Stimulated activated CD4-positive, alpha-beta T cell treated with anti-CD3 and anti-CD28 coated beads, Interleukin-12 subunit alpha, Interleukin-12 subunit beta, amount 100 ng/mL, for 48 hours (primary cell): ENCODE measurements around the gene RAD23A.

Experiments used
- DNase-seq, 3 donors: peaks; one replicate each; pipeline ENCODE4 v3.0.0-alpha.2; 2020; ENCODE audit warnings: low read depth in 2 of 3, low spot score in 1 of 3

RAD23A gene

DNA sequence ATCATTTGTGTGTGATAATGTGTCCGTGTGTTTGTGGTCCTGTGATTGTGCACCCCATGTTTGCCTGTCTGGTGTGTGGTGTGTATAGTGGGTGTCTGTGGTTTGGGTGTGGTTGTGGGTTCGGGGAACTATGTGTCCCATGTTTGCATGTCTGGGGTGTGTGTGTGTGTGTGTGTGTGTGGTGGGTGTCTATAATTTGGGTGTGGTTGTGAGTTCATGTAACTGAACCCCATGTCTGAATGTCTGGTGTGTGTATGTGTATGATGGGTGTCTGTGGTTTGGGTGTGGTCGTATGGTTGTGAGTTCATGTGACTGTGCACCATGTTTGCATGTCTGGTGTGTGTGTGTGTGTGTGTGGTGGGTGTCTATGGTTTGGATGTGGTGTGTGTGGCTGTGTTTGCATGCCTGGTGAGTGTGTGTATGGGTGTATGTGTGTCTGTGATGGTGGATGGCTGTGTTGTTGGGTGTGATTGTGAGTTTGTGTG is 38.5 kb downstream of the RAD23A start:
- DNase-seq: no peak

DNA sequence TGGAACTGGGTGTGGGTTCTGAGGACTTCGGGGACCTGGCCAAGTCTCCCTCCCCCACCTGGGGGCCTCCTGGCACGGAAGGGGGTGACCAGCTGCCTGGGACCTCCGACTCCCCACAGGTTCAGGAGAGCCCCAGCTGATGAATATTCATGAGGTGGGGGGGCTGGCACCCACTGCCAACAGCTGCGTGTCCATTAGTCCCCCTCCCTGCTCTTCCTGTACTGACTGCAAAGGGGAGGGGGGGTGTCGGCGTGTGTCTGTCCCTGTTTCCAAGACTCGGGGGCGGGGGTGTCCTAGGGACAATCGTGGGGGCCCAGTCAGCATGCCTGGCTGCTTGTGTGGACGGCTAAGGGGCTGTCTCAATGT is 39.0 kb downstream of the RAD23A start:
- DNase-seq: no peak

DNA sequence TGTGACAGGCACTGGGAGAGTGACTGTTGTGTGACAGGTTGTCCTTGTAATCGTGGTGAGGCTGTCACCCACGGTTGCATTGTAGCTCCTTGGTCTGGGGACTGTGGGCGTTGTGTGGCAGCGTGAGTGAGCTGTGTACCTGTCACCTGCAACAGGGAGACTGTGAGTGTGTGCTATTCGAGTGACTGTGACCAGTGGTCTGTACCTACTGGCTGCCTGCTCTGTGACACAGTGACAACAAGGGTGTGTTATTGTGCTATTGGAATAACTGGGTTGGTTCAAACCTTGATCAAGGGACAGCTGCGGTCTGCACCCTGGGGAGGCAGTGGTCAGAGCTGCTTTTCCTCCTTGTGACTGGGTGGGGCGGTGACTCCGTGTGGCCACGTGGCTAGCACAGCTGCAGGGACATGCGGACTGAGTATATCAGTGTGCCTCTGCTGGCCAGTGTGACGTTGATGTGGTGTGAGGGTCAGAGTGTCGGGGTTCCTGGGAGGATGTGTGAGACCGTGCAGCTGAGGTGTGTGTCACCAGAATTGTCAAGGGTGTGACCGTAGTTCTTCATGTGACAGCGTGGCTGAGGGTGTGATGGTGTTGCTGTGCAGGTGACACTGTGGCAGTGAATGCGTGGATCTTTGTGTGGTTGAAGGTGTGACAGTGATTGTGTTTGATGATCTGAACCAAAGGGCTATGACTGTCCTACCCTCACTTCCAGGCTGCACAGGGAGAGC is 39.6 kb downstream of the RAD23A start:
- DNase-seq: no peak

DNA sequence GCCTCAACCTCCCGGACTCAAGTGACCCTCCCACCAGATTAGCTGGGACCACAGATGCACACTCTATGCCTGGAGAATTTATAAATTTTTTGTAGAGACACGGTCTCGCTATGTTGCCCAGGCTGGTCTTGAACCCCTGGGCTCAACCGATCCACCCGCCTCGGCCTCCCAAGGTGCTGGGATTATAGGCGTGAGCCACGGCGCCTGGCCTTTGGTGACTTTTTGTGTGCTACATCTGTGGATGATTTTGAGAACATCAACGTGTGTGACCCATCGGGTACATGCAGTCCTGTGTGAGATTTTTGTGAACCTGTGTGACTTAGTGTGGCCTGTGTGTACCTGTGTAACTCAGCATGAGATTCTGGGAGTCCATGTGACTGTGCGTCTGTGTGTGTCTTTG is 41.1 kb downstream of the RAD23A start:
- no peak for DNase-seq

DNA sequence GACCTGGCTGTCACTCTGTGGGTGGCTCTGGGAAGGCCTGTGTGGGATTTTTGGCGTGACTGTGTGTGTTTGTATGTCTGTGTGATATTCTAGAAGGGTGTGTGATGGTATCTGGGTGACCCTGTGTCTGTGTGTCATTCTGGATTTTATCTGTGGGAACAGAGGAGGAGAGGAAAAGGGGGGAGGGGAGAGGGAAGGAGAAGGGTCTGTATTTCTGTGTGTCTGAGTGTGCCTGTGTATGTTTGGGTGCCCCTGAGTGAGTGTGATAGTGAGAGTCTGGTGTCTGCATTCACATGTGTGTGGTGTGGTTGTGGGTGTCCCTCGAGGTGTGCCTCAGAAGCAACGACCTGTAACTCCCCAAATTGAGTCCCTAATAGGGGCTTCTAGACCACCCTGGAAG is 41.5 kb downstream of the RAD23A start:
- no peak for DNase-seq

DNA sequence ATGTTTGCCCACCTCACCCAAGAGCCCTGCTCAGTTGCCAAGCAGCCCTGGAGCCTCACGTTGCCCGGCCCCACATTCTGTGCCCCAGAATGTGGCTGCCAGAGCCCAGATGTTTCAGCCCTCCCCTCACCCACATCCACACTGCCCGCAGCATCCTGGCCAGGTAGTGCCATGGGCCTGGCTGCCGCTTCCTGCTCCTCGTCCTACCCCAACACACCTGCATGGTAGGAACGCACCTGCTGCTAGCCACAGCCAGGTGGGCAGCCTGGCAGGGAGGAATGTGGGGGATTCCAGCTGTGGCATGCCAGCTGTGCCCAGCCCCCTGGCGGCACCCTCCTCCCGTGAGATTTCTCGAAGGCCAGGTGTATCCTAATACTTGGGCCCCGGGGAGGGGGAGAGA is 42.1 kb downstream of the RAD23A start:
- no peak for DNase-seq

DNA sequence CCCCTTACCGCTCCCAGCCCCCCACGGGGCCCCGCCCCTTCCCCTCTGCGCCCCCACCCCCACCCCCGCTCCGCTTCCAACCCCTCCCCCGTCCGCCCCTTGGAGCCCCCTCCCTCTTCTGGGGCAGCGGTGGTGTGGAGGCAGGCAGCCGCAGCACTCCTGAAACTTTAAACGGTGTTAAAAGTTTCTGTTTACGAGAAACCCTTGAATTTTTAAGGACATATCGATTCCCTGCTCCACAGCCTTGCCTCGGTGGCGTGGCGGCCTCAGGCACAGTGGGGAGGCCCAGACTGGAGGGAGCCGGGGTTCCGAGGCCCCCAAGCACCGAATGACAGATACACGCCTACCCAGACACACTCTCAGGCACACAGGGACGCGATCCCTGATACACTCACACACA is 44.8 kb downstream of the RAD23A start:
- DNase-seq: no peak

DNA sequence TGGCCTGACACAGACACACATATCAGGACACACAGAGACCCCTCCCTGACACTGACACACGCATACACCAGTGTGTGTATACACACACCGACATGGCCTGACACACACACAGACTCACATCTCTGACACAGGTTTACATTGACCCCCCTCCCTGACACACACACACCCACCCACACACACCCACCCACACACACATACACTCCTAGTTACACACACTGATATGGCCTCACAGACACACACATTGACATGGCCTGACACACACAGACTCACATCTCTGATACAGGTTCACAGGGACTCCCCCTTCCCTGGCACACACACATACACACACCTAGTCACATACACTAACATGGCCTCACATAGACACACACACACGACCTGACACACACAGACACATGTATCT is 45.2 kb downstream of the RAD23A start:
- DNase-seq: no peak

DNA sequence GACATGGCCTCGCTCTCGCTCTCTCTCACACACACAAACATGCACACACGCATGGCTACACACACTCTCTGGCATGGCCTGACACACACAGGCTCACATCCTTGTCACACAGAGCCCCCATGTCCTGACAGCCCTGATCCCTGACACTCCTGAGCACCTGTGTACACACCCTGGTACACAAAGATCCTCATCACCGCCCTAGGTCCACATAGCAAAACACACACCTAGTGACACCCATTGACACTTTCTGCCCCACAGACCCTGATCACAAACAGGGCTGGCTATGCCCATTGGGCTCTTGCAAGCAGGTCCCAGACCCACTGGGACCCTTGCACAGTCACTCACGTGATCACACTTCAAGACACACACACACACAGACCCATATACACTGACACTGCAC is 45.6 kb downstream of the RAD23A start:
- DNase-seq: no peak

DNA sequence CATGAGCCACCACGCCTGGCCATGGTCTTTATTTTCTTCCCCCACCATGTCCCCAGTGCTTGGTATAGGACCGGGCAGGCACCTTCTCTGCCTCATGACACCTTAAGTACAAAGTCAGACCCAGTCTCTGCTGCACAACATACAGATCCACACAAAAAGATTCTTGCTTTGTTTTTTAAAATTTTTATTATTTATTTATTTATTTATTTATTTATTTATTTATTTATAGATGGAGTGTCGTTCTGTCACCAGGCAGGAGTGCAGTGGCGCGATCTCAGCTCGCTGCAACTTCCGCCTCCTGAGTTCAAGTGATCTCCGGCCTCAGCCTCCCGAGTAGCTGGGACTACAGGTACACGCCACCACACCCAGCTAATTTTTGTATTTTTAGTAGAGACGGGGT is 47.1 kb downstream of the RAD23A start:
- DNase-seq: no peak

DNA sequence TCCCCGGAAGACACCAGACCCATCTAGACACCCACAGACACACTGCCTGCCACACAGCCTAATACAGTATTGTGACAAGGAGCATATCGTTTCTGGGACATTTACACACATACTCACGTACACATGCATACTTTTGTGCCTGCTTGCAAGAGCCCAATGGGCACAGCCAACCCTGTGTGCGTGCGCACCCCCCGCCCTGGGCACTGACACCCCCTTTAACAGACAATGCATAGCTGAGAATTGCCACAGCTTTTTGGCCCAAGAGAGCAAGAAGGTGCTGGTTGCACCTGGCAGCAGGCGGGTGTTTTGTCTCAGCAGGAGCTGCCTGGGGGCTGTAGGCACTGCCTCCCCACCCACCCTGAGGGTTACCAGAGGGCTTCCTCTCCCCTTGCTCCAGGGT is 47.9 kb downstream of the RAD23A start:
- DNase-seq: no peak

DNA sequence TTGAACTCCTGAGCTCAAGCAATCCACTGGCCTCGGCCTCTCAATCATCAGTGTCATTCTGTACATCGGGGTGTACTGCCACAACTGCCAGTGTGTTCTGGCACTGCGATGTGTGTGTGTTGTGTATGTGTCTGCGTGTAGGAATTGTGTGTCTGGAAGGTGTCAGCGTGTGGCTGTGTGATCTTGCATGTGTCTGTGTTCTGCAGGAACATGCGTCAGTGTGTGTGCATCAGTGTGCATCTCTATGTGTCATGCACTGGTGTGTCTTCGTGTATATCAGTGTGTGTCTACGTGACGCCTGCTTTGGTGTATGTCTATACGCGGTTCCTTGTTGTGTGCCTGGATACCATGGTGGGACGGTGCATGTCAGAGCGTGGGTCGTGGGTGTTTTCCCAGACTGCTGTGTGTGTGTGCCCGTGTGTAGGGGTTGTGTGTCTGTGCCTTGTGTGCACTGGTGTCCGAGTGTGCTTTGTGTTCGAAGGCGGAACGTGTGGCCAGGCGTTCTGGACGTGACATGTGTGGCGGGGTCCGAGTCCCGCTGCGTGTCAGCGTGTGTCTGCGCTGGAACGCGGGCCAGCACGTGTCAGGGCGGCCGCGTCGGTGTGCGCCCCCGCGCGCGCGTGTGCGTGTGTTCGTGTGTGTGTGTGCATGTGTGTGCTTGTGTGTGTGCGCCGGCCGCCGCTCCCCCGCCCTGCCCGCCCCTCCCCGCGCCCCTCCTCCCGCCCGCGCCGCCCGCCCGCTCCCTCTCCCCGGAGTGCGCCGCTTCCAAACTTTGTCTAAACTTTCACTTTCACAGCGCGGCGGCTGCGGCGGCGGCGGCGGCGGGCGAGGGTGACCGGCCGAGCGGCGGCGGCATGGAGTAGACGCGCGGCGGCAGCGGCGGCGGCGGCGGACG is 49.3 kb downstream of the RAD23A start, which contains the start of gene NFIX:
Gene NFIX, plus strand, starts transcription at position 775 of the 895 bp plus-strand sequence. CDS start 363 bp downstream, outside the sequence.
- DNase-seq: peak in 1 of 3 donors; percentile 35

DNA sequence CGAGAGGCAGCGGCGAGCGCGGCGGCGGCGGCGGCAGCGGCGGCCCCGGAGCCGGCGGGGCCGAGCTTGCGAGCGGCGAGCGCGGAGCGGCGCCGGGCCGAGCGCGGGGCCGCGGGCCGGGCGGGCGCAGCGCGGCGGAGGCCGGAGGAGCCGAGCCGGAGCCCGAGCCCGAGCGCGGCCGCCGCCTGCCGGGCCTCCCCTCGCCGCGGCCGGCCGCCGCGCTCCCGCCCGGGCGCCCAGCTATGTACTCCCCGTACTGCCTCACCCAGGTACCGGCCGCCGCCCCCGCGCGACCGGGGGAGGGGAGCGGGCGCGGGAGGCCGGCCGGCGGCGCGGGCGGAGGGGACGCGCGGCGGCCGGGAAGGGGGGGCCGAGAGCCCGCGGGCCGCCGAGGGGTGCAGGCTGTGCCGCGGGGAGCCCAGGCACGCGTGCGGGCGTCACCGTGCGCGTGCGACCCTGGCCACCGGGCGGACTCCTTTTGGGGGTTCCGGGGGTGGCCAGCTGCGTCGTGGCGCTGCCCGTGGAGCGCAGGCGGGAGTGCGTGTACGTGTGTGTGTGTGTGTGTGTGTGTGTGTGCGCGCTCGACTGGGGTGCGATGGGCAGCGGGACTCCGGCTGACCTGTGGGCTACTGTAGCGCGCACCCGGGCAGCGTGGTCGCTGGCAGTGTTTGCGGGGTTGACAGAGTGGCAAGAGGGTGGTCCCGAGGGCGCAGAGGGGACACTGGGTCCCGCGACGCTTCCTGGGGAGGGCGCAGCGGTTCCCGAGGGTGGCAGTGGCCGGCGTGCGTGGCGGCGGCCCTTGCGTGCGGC is 50.1 kb downstream of the RAD23A start:
- DNase-seq: no peak

DNA sequence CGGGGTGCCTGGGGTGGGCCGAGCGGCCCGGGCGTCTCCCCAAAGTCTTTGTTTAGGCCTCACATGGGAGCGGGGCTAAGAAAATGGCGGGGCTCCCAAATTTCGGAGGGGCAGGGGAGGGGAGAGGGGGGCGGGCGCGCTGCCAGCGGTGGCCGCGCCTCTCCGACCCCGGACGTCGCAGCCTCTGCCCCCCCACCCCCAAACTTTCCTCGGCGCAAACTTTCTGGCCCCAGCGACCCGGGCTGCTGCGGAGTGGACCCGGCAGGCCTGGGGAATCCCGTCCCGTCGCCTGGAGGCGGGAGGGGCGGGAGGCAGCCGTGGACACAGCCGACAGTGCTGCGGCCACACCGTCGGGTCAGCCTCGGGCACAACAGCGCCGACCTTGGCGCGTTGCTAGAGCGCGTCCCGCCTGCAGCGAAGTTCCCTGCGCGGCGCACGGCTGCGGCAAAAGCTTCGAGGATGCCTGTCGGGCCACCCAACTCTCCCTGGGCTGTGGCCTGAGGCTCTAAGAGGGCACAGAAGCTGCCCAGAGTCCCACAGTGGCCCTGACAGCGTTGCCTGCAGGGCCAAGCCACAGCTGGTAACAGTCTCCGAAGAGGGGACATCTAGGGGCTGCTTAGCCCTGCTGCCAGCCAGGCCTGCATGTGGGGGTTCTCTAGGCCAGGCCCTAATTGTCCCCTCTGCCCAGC is 50.9 kb downstream of the RAD23A start:
- DNase-seq: no peak

DNA sequence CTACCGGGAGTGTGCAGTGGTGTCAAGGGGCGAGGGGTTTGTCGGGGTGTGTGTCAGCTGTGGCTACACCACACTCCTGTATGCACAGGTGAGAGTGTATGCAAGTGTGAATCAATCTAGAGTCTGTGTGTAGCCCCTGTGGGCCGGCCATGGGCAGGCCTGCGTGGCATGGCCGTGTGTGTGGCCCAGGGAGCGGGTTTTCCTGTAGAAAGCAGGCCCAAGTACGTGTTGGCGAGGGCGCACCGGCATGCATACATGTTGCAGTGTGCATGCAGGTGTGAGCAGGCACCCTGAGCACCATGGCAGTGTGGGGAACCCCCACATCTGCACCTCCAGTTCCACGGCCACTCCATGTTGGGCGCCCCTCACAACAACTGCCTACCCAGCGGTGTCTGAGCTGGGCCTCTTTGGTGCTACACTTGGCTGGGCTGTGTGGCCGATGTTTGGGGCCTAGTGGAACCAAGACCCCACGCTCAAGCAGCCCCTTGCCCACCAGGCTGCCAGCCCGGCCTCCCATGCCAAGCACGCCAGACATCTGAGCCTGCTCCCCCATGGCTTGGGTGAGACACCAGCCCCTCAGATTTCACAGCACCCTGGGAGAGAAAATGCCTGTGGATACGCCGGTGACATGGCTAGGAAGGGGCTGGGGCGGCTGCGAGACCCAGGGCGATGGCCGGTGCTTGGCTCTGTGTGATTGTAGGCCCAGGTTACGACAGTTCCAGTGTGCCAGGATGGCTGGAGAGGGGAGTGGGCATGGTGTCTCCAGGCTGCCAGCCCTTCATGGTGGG is 51.7 kb downstream of the RAD23A start:
- no peak for DNase-seq

DNA sequence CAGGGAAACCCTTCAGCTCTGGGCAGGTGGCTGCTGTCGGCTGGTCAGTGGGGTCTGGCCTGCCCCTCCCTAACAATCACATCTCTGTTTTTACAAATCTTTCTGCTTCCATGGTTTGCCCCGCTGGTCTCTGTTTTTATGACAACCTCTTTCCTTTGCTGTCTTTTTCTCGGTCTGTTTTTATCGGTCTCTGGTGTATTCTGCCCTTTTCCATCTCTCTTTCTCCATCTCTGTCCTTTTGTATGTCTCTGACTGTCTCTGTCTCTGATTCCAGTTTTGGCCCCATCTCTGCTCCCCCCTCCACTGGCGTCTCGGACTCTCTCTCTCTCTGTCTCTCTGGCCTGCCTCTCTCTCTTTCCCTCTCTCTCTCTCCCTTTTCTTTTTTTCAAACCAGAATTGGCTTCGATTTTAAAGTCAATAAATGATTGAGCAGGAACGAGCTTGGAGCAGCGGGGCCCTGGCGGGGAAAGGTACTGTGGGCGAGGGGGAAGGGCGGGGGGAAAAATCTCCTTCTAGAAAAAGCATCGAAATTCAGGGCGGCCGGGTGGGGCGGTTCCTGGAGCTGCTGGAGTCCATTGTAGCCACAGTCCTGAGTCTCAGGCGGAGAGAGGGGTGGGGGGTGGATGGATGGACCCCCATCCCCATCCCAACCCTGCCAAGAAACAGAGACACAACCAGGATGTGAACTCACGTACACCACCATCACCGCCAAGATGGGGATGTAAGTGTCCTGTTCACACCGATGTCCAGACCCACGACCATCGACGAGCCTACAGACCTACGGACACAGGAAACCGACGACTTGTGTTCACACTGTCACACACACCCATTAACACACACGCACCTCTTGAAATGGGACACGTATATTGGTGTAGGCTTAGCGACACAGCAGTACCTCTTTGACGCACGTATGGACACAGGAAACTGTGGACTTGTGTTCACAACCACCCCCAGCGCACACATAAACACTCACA is 52.6 kb downstream of the RAD23A start:
- no peak for DNase-seq

DNA sequence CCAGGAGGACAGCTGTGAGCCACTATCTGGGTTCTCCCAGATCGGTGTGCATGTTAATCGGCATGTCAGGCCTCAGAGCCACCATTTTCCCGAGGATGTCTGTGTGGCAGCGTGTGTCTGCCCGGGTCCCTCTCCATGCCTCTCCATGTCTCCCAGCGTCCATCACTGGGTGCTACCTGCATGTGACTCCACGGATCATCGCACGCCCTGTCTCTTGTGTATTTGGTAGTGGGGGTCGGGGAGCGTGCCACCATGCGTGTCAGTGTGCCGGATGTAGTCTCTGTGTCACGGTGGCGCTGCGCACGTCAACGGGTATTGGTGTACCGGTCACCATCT is 55.5 kb downstream of the RAD23A start:
- no peak for DNase-seq

DNA sequence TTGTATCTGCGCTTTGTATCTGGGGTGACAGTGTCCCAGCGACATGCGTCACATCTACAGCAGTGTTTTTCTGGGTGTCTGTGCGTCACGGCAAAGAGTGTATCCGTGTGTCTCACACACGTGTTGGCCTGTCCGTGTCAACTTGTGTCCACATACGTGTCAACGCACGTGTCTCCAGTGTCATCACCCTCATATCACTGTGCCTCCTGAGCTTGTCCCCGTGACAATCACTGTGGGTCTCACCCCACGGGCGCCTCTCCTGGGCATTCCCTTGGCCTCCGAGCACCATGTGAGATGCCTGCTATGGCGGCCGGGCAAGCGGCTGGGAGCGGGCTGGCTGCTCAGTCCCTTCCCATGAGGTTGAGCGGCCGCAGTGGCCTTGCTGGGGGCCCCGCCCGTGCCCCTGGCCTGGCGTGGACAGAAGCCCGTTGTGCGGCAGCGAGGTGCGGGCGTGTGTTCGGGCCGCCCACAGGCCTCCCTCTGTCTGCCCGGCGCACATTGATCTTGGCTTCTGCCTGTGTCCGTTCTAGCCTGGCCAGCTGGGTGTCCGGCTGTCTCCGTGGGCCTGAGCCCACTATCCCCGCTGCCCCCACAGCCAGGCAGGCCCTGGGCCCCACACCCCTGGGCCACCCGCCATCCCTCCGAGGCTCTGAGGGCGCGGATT is 56.0 kb downstream of the RAD23A start:
- no peak for DNase-seq
